ENCODE data around the gene IZUMO1.

DNA sequence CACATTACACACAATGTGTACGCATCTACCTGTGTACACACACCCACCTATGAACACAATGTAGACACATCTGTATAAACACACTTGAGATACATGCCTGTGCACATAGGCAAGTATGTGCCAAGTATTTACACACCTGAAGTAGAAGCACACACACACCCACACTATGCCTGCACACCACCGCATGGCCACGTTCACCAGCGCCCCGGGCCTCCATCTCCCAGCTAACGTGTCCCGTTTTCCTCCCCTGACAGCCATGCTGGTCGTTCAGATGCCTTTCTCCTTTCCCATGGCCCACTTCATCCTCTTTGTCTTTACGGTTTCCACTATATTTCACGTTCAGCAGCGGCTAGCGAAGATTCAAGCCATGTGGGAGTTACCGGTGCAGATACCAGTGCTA lies 44.0 kb downstream of the IZUMO1 start:
- TF ChIP-seq ZNF565 (CRISPR knock-in tag; conservative IDR thresholded peaks at IDR 0.05; ENCODE audit: low read depth) (no peak), CSDC2 (CRISPR knock-in tag; IDR thresholded peaks at IDR 0.05) (no peak), ZNF70 (CRISPR knock-in tag; IDR thresholded peaks at IDR 0.05) (no peak), GLIS3 (CRISPR knock-in tag; IDR thresholded peaks at IDR 0.05) (no peak), ZFP3 (CRISPR knock-in tag; IDR thresholded peaks at IDR 0.05) (no peak)
- TF ChIP-seq, protein P1, sequence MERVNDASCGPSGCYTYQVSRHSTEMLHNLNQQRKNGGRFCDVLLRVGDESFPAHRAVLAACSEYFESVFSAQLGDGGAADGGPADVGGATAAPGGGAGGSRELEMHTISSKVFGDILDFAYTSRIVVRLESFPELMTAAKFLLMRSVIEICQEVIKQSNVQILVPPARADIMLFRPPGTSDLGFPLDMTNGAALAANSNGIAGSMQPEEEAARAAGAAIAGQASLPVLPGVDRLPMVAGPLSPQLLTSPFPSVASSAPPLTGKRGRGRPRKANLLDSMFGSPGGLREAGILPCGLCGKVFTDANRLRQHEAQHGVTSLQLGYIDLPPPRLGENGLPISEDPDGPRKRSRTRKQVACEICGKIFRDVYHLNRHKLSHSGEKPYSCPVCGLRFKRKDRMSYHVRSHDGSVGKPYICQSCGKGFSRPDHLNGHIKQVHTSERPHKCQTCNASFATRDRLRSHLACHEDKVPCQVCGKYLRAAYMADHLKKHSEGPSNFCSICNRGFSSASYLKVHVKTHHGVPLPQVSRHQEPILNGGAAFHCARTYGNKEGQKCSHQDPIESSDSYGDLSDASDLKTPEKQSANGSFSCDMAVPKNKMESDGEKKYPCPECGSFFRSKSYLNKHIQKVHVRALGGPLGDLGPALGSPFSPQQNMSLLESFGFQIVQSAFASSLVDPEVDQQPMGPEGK (CRISPR knock-in tag; IDR thresholded peaks at IDR 0.05; ENCODE audit: borderline replicate concordance) = no peak
- TF ChIP-seq, protein P2, sequence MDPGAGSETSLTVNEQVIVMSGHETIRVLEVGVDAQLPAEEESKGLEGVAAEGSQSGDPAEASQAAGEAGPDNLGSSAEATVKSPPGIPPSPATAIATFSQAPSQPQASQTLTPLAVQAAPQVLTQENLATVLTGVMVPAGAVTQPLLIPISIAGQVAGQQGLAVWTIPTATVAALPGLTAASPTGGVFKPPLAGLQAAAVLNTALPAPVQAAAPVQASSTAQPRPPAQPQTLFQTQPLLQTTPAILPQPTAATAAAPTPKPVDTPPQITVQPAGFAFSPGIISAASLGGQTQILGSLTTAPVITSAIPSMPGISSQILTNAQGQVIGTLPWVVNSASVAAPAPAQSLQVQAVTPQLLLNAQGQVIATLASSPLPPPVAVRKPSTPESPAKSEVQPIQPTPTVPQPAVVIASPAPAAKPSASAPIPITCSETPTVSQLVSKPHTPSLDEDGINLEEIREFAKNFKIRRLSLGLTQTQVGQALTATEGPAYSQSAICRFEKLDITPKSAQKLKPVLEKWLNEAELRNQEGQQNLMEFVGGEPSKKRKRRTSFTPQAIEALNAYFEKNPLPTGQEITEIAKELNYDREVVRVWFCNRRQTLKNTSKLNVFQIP (CRISPR knock-in tag; IDR thresholded peaks at IDR 0.05; ENCODE audit: borderline replicate concordance, low read depth) = no peak

All from SK-N-SH treated with all-trans-retinoic acid at 6 μM for 48 hours (cell line).